SK-N-MC (cell line): ENCODE measurements around the gene ZBTB38.

Experiments used
- DNase-seq: peaks from one replicate; pipeline ENCODE4 v3.0.0-alpha.2; 2011; ENCODE audit warnings: low read depth, low spot score
- H3K27ac ChIP-seq: fragments of 200-600 bp; sonication (generic); 2 replicates; pipeline ENCODE4 v1.5.1; 2016; ENCODE audit warnings: mixed run types
- H3K36me3 ChIP-seq: fragments of 200-600 bp; sonication (generic); 2 replicates; pipeline ENCODE4 v1.6.1; 2017; ENCODE audit warnings: antibody characterized with exemption, low read length, mixed read lengths; ENCODE audit not compliant: insufficient read depth
- H3K4me3 ChIP-seq: fragments of 200-600 bp; sonication (generic); 2 replicates; pipeline ENCODE4 v1.5.1; 2016
- H3K9ac ChIP-seq: fragments of 200-600 bp; sonication (generic); 2 replicates; pipeline ENCODE4 v1.8.0; 2017; ENCODE audit warnings: mixed run types, mixed read lengths; ENCODE audit not compliant: insufficient read length
- H3K9me3 ChIP-seq: fragments of 200-600 bp; sonication (generic); 2 replicates; pipeline ENCODE4 v1.6.1; 2017; ENCODE audit warnings: low read depth, mild to moderate bottlenecking, antibody characterized with exemption, low read length, moderate library complexity, mixed read lengths
- EZH2 ChIP-seq: fragments of 200-600 bp; sonication (generic); IDR thresholded peaks from one replicate; pipeline ENCODE4 v1.6.1; 2017; ENCODE audit warnings: antibody characterized with exemption
- FOXP2 ChIP-seq: optimal IDR thresholded peaks from 2 replicates; pipeline ENCODE3; 2011; ENCODE audit warnings: mild to moderate bottlenecking, moderate library complexity; ENCODE audit not compliant: insufficient read depth; ENCODE audit errors: extremely low read length, control extremely low read depth
- POLR2AphosphoS5 ChIP-seq: IDR thresholded peaks from 2 replicates; pipeline ENCODE4 v1.6.1; 2012; ENCODE audit warnings: mild to moderate bottlenecking, low read depth, low read length, borderline replicate concordance

Gene ZBTB38

GRCh38 chr3:141399200-141399599, 30.9 kb downstream of the ZBTB38 start:
- TF ChIP-seq POLR2AphosphoS5 (no peak), EZH2 (no peak), FOXP2 (no peak)
- peak overlapping the region; percentile 92 for H3K27ac ChIP-seq
- H3K9me3 ChIP-seq = peaks cover 26% of the 10 kb centered on the region
- H3K9ac ChIP-seq = peak overlapping the region; percentile 16
- H3K36me3 ChIP-seq = peaks cover 48% of the 10 kb centered on the region
- peak overlapping the region; percentile 49 for H3K4me3 ChIP-seq
- DNase-seq = no peak

DNA sequence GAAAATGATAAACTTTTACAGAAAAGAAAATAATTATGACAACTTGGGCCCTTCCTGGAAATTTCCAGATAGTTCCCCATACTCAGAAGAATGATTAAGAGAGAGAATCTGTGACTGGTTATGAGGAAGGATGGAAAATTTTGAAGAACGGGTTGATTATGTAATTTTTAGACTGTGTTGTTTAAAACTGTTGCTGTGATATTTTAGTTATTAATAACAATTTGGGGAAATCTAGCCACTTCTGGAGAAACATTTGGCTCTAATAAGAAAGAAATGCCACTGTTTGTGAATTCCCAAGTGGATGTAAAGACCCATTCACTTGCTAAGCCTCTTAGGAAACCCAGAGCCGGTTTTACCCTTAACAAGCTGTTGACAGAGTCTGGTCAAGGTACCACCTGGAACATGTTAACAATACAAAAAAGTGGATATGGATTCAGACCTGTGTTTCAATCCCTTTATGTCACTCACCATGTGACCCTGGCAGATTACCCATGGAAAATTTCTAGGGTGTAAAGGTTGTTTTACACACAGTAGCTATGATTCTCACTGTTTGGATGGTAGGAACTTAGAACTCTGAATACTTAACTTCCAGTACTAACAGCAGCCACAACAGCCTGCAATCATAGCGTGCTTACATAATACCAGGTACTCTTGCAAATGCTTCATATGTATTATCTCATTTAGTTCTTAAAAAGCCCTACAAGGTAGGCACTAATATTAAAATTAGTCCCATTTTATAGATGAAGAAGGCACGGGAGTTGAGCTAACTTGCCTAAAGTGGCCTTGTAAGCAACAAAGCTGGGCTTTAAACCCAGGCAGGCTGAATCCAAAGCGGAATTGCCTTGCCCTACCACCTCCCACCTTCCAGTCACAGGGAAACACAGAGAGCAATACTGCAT, 32.0 kb downstream of the ZBTB38 start:
- Histone ChIP-seq H3K4me3 (peak overlapping the region; percentile 10; the same call in 1 of the 2 replicates), H3K9me3 (peaks cover 18% of the 10 kb centered on the region), H3K9ac (peak overlapping the region; percentile 2), H3K36me3 (peaks cover 48% of the 10 kb centered on the region), H3K27ac (peak overlapping the region; percentile 92)
- DNase-seq = no peak
- TF ChIP-seq FOXP2 (no peak), EZH2 (no peak), POLR2AphosphoS5 (no peak)

DNA sequence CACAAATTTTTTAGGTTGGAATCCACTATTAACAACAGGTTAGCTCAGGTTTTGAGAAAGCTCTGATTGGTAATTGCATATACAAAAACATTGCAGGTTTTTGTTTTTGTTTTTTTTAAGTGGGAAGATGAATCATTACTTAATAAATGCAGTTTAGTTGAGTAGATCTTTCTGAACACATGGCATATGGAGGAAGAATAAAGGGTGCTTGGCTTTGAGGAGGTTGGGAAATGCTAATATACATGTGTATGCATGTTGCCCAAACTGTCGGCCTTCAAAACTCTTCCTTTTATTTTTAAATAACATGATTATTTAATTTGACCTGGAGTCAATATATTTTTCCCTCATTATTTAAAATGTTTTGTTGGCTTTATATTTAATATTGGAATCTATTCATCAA, 32.8 kb downstream of the ZBTB38 start:
- DNase-seq = no peak
- 0 out of 2 replicates have a peak overlapping the region, but pooled peaks have one; percentile 10 for H3K4me3 ChIP-seq
- peak overlapping the region; percentile 79 for H3K9ac ChIP-seq
- no peak for TF ChIP-seq POLR2AphosphoS5
- no peak for TF ChIP-seq EZH2
- TF ChIP-seq FOXP2 = no peak
- H3K9me3 ChIP-seq = peaks cover 15% of the 10 kb centered on the region
- H3K27ac ChIP-seq = peak overlapping the region; percentile 92
- H3K36me3 ChIP-seq = peaks cover 48% of the 10 kb centered on the region

DNA sequence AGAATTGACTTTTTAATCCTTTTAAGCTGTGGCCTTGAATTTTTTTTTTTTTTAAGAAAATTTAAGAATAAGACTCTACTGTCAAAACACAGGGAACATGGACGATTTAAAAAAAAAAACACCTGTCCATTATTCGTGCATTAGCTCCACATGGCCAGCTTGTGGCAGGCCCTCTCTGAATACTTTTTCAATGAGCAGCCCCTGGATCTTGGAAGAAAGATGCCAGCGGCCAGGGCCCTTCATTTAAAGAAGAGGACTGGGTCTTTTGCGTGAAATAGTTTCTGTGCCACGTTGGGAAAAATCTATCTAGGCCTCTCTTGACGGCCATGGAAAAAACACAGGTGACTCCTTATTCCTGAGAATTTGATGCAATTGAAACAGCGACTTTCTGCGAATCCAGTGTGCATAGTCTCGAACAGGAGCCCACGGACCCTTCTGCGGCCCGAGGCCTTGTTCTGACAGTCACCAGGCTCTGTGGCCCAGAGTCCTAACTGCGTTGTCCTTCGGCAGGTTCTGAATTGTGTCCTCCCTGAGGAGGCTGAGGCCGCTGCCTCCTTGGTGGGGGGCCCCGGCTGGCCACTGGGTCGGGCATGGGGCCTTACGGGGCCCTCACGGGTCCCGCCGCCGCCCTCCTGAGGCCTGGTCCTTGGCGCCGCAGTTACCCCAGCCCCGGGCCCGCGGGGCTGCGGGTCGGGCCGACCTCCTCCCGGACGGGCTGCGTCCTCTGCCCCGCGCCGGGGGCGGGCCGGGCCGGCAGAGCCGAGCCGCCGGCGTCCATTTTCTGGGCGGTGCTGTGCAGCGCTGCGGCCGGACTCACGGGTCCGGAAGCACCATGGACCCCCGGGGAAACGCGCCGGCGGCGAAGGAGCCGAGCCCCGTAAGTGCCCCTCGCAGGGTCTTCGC, 33.5 kb downstream of the ZBTB38 start:
- Histone ChIP-seq H3K36me3 (peaks cover 48% of the 10 kb centered on the region), H3K4me3 (peak overlapping the region; percentile 80), H3K9ac (peak overlapping the region; percentile 79), H3K27ac (peak overlapping the region; percentile 92), H3K9me3 (peaks cover 8% of the 10 kb centered on the region)
- DNase-seq = no peak
- TF ChIP-seq EZH2 (no peak), FOXP2 (no peak), POLR2AphosphoS5 (no peak; the same call in 1 of the 2 replicates)

DNA sequence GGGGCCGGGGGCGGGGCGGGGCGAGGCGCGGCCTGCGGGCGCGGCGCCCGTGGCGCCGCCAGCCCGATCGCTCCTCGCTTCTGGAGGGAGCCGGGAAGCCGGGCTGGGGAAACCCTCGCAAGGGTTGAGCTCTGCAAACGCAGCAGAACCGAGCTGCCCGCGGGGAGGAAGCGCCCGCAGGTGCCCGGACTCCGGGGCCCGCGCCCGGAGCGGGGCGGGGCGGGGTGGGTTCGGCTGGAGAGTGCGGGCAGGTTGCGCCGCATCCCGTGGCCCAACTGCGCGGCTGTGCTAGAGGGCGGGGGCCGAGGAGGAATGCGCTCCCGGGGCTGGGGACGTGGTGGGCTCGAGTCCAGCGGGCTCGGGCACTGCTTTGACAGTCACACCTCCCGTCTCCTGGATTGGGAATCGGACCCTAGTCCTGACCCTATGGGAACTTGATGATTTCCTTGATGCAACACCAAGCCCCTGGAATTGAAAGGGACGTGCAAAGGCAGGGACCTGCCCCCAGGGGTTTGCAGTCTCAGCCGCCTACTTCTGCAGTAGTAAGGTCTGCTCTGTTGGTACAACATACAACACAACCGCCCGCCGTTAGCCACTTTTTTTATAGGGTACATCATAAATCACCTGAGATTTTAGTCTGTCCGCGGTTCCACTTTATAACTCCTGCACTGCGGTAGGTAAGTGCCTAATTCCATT, 34.3 kb downstream of the ZBTB38 start:
- no peak overlapping the region for H3K27ac ChIP-seq
- peaks cover 5% of the 10 kb centered on the region; the same call in 1 of the 2 replicates for H3K9me3 ChIP-seq
- no peak for DNase-seq
- peaks cover 48% of the 10 kb centered on the region for H3K36me3 ChIP-seq
- peak overlapping the region; percentile 80 for H3K4me3 ChIP-seq
- no peak for TF ChIP-seq EZH2
- no peak for TF ChIP-seq FOXP2
- TF ChIP-seq POLR2AphosphoS5 = no peak
- H3K9ac ChIP-seq = peak overlapping the region; percentile 79

- Histone ChIP-seq H3K27ac (no peak overlapping the region), H3K9ac (no peak overlapping the region), H3K36me3 (peaks cover 41% of the 10 kb centered on the region), H3K9me3 (no peaks in the 10 kb centered on the region), H3K4me3 (peak overlapping the region; percentile 2; the same call in 1 of the 2 replicates)
- no peak for TF ChIP-seq FOXP2
- TF ChIP-seq EZH2 = no peak
- no peak for TF ChIP-seq POLR2AphosphoS5
- no peak for DNase-seq
Observed at GRCh38 chr3:141403576-141403975, 35.3 kb downstream of the ZBTB38 start.

- H3K27ac ChIP-seq = no peak overlapping the region
- no peaks in the 10 kb centered on the region for H3K9me3 ChIP-seq
- TF ChIP-seq POLR2AphosphoS5 (no peak), EZH2 (no peak), FOXP2 (no peak)
- H3K9ac ChIP-seq = no peak overlapping the region
- no peak overlapping the region for H3K4me3 ChIP-seq
- DNase-seq = no peak
- peaks cover 41% of the 10 kb centered on the region for H3K36me3 ChIP-seq
Observed at GRCh38 chr3:141405025-141405424, 36.7 kb downstream of the ZBTB38 start.
